ENCODE results near the gene LARP1.
"Not testable (repeated sequence)": the region's sequence is repeated elsewhere in the genome, so short reads cannot be mapped to it uniquely, and the experiment has no call there.

LARP1 gene

DNA sequence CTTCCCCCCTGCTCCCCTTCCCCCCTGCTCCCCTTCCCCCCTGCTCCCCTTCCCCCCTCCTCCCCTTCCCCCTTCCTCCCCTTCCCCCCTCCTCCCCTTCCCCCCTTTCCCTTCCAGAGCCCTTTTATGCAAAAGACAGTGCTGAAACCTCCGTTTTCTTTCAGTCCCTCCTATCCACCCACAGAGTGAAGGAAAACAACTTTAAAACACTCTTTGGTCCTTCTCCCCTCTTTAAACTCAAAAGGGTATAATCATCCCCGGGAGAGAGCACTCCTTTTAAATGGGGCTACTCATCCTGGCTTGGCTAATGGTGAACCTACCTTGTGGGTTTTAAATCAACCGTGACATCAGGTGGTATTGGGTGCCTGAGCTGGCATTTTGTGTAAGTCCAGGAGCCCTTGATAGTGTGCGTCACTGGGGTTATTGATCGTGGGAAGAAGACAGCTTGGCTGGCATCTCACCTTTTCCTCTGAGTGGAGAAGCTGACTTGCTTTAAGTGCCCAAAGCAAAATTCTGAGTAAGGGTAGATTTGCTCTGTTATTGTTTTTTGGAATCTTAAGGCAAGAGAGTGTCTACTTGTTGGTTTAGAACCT lies 2.7 kb downstream of the LARP1 start:
- Histone ChIP-seq H3K4me3 (ENCODE audit: low read length) (peak overlapping the region; percentile 84), H3K36me3 (ENCODE audit: control insufficient read depth, low read length) (peaks cover 70% of the 10 kb centered on the region), H3F3A (ENCODE audit: control insufficient read depth, insufficient read depth) (no peaks in the 10 kb centered on the region; the same call in 1 of the 2 replicates), H3K9me2 (replicated peaks; ENCODE audit: control insufficient read depth, low read length) (no peaks in the 10 kb centered on the region), H3K27ac (ENCODE audit: low read depth, low read length) (peak overlapping the region; percentile 81), H3K9me3 (ENCODE audit: control insufficient read depth, insufficient read depth, low read length) (no peaks in the 10 kb centered on the region), H3K4me2 (ENCODE audit: low read length) (peak overlapping the region; percentile 96), H4K20me1 (ENCODE audit: control insufficient read depth, insufficient read depth, low read depth, low read length) (peaks cover 45% of the 10 kb centered on the region), H3K79me2 (ENCODE audit: control insufficient read depth, low read length) (peaks cover 95% of the 10 kb centered on the region), H3K27me3 (ENCODE audit: control insufficient read depth, low read length) (no peaks in the 10 kb centered on the region), H3K4me1 (ENCODE audit: control insufficient read depth, low read length) (peaks cover 69% of the 10 kb centered on the region)
- TF ChIP-seq, protein P1, sequence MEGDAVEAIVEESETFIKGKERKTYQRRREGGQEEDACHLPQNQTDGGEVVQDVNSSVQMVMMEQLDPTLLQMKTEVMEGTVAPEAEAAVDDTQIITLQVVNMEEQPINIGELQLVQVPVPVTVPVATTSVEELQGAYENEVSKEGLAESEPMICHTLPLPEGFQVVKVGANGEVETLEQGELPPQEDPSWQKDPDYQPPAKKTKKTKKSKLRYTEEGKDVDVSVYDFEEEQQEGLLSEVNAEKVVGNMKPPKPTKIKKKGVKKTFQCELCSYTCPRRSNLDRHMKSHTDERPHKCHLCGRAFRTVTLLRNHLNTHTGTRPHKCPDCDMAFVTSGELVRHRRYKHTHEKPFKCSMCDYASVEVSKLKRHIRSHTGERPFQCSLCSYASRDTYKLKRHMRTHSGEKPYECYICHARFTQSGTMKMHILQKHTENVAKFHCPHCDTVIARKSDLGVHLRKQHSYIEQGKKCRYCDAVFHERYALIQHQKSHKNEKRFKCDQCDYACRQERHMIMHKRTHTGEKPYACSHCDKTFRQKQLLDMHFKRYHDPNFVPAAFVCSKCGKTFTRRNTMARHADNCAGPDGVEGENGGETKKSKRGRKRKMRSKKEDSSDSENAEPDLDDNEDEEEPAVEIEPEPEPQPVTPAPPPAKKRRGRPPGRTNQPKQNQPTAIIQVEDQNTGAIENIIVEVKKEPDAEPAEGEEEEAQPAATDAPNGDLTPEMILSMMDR (IDR thresholded peaks at IDR 0.05; ENCODE audit: low read depth, low read length, poor library complexity, severe bottlenecking) = no peak
- TF ChIP-seq EZH2phosphoT487 (IDR thresholded peaks at IDR 0.05; ENCODE audit: borderline replicate concordance, low read length) = no peak

DNA sequence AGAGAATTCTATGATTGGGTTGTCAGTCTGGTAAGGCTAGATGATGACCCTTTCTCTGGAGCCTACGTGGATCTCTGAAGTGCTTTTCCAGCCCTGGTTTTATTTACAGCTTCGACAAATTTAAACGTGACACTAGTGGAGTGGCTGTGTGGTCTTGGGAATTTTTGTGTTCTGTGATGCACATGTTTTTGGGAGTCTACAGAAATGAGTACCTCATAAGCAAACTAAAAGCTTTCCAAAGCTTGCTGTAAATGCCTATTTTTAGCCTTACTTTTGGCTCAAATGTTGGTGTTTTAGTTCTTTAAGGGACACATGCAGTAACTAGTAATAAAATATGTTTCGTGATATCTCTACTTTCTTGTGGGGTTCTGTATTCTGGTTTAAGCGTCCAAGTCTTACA lies 3.3 kb downstream of the LARP1 start:
- no peaks in the 10 kb centered on the region for H3K9me3 ChIP-seq (ENCODE audit: control insufficient read depth, insufficient read depth, low read length)
- H4K20me1 ChIP-seq (ENCODE audit: control insufficient read depth, insufficient read depth, low read depth, low read length) = peaks cover 49% of the 10 kb centered on the region
- H3K79me2 ChIP-seq (ENCODE audit: control insufficient read depth, low read length) = peaks cover 95% of the 10 kb centered on the region
- TF ChIP-seq, protein P1 (IDR thresholded peaks at IDR 0.05; ENCODE audit: low read depth, low read length, poor library complexity, severe bottlenecking) = no peak
- TF ChIP-seq EZH2phosphoT487 (IDR thresholded peaks at IDR 0.05; ENCODE audit: borderline replicate concordance, low read length) = no peak
- H3K27me3 ChIP-seq (ENCODE audit: control insufficient read depth, low read length) = no peaks in the 10 kb centered on the region
- H3K4me3 ChIP-seq (ENCODE audit: low read length) = peak overlapping the region; percentile 84
- peak overlapping the region; percentile 59 for H3K27ac ChIP-seq (ENCODE audit: low read depth, low read length)
- H3K4me2 ChIP-seq (ENCODE audit: low read length) = peak overlapping the region; percentile 96
- H3F3A ChIP-seq (ENCODE audit: control insufficient read depth, insufficient read depth) = no peaks in the 10 kb centered on the region; the same call in 1 of the 2 replicates
- H3K9me2 ChIP-seq (replicated peaks; ENCODE audit: control insufficient read depth, low read length) = no peaks in the 10 kb centered on the region
- peaks cover 72% of the 10 kb centered on the region for H3K36me3 ChIP-seq (ENCODE audit: control insufficient read depth, low read length)
- H3K4me1 ChIP-seq (ENCODE audit: control insufficient read depth, low read length) = peaks cover 69% of the 10 kb centered on the region

DNA sequence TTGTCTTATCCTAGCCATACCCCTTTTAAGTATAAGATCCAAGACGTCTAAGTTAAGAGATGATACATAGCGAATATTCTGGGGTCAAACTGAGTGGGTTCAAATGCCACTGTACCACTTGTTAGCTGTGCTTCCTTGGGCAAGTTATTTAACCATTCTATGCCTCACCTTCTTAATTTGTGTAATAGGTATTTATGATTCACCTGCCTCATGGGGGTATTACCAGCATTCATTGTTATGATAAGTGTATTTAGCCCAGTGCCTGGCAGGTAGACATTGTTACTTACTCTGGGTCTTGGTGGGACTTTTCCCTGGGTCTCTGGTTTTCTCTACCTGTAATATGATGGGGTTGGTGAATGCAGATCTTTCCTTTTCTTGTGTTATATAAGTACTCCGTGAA lies 3.8 kb downstream of the LARP1 start:
- Histone ChIP-seq H3K9me2 (replicated peaks; ENCODE audit: control insufficient read depth, low read length) (no peaks in the 10 kb centered on the region), H3K4me3 (ENCODE audit: low read length) (peak overlapping the region; percentile 84)

DNA sequence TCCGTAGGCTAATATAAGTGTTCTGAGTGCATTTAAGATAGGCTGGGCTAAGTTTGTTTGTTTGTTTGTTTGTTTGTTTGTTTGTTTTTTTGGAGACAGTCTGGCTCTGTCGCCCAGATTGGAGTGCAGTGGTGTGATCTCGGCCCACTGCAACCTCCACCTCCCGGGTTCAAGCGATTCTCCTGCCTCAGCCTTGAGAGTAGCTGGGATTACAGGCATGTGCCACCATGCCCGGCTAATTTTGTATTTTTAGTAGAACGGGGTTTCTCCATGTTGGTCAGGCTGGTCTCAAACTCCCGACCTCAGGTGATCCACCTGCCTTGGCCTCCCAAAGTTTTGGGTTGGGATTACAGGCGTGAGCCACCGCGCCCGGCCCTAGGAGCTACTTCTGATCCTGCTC lies 4.7 kb downstream of the LARP1 start:
- Histone ChIP-seq H3K36me3 (ENCODE audit: control insufficient read depth, low read length) (peaks cover 75% of the 10 kb centered on the region), H3K79me2 (ENCODE audit: control insufficient read depth, low read length) (peaks cover 96% of the 10 kb centered on the region), H3K4me3 (ENCODE audit: low read length) (peak overlapping the region; percentile 84), H3K4me2 (ENCODE audit: low read length) (peak overlapping the region; percentile 96), H4K20me1 (ENCODE audit: control insufficient read depth, insufficient read depth, low read depth, low read length) (peaks cover 52% of the 10 kb centered on the region), H3K4me1 (ENCODE audit: control insufficient read depth, low read length) (peaks cover 63% of the 10 kb centered on the region)
- not testable (repeated sequence) for H3K9me3 ChIP-seq (ENCODE audit: control insufficient read depth, insufficient read depth, low read length); H3K9me2 ChIP-seq (replicated peaks; ENCODE audit: control insufficient read depth, low read length); H3K27me3 ChIP-seq (ENCODE audit: control insufficient read depth, low read length); H3F3A ChIP-seq (ENCODE audit: control insufficient read depth, insufficient read depth); H3K27ac ChIP-seq (ENCODE audit: low read depth, low read length)

More for the DNA sequence above, 3.8 kb downstream of the LARP1 start:
- Histone ChIP-seq H4K20me1 (ENCODE audit: control insufficient read depth, insufficient read depth, low read depth, low read length) (peaks cover 52% of the 10 kb centered on the region), H3K79me2 (ENCODE audit: control insufficient read depth, low read length) (peaks cover 95% of the 10 kb centered on the region), H3K4me1 (ENCODE audit: control insufficient read depth, low read length) (peaks cover 68% of the 10 kb centered on the region), H3K36me3 (ENCODE audit: control insufficient read depth, low read length) (peaks cover 75% of the 10 kb centered on the region), H3F3A (ENCODE audit: control insufficient read depth, insufficient read depth) (no peaks in the 10 kb centered on the region; the same call in 1 of the 2 replicates), H3K27ac (ENCODE audit: low read depth, low read length) (no peak overlapping the region), H3K9me3 (ENCODE audit: control insufficient read depth, insufficient read depth, low read length) (no peaks in the 10 kb centered on the region), H3K4me2 (ENCODE audit: low read length) (peak overlapping the region; percentile 96), H3K27me3 (ENCODE audit: control insufficient read depth, low read length) (no peaks in the 10 kb centered on the region)
- no peak for TF ChIP-seq EZH2phosphoT487 (IDR thresholded peaks at IDR 0.05; ENCODE audit: borderline replicate concordance, low read length)
- TF ChIP-seq, protein P1 (IDR thresholded peaks at IDR 0.05; ENCODE audit: low read depth, low read length, poor library complexity, severe bottlenecking) = no peak
